Liver (tissue), 9 donors: ENCODE data around the gene VEGFA. TPM values are rescaled to one million over a fixed set of nuclear protein-coding genes. Genes with fewer than 3 reads are reported as not detected.
A peak's percentile ranks its signal among the peaks of the same experiment; 100 is the strongest.

ENCODE experiments used
- DNase-seq: peaks from one replicate; pipeline ENCODE4 v3.0.0-alpha.2; 2017; ENCODE audit warnings: low spot score
- H3K27ac ChIP-seq, 2 donors: one replicate each; pipeline ENCODE4 v1.7.0; 2013; ENCODE audit warnings: inconsistent platforms in 2 of 2, low read length in 2 of 2, control low read depth in 1 of 2, low read depth in 1 of 2, mild to moderate bottlenecking in 1 of 2
- H3K27me3 ChIP-seq, 4 donors: one replicate each; pipeline versions ENCODE4 v1.6.1 to v1.7.0; 2013; ENCODE audit warnings: low read length in 3 of 4, inconsistent platforms in 1 of 4, mild to moderate bottlenecking in 1 of 4, moderate library complexity in 1 of 4; ENCODE audit not compliant: control insufficient read depth in 4 of 4, insufficient read depth in 4 of 4
- H3K36me3 ChIP-seq, 4 donors: one replicate each; pipeline versions ENCODE4 v1.6.1 to v1.7.0; 2013; ENCODE audit warnings: low read length in 3 of 4, mild to moderate bottlenecking in 3 of 4, low read depth in 1 of 4, moderate library complexity in 1 of 4; ENCODE audit not compliant: control insufficient read depth in 4 of 4, insufficient read depth in 3 of 4
- H3K4me1 ChIP-seq, 4 donors: one replicate each; pipeline versions ENCODE4 v1.6.1 to v1.7.0; 2013; ENCODE audit warnings: low read length in 3 of 4, mild to moderate bottlenecking in 3 of 4, moderate library complexity in 1 of 4; ENCODE audit not compliant: control insufficient read depth in 4 of 4, insufficient read depth in 4 of 4
- H3K4me3 ChIP-seq, 3 donors: one replicate each; pipeline versions ENCODE4 v1.6.1 to v1.7.0; 2013; ENCODE audit warnings: low read length in 3 of 3, control low read depth in 1 of 3, low read depth in 1 of 3, mild to moderate bottlenecking in 1 of 3
- H3K9ac ChIP-seq, 2 donors: one replicate each; pipeline ENCODE4 v1.7.0; 2013; ENCODE audit warnings: low read length in 2 of 2, mild to moderate bottlenecking in 2 of 2, moderate library complexity in 2 of 2, control low read depth in 1 of 2, low read depth in 1 of 2
- H3K9me3 ChIP-seq, 4 donors: one replicate each; pipeline versions ENCODE4 v1.6.1 to v1.7.0; 2013; ENCODE audit warnings: low read length in 3 of 4; ENCODE audit not compliant: control insufficient read depth in 4 of 4
- ATF3 ChIP-seq: IDR thresholded peaks from 2 replicates; pipeline ENCODE4 v1.6.1; 2016; ENCODE audit warnings: antibody characterized with exemption
- EGR1 ChIP-seq, 2 donors: IDR thresholded peaks; 2 replicates each; pipeline ENCODE4 v1.6.1; 2016 to 2018; ENCODE audit warnings: antibody characterized with exemption in 2 of 2, low read depth in 2 of 2
- FOXA2 ChIP-seq: IDR thresholded peaks from 2 replicates; pipeline ENCODE4 v1.6.1; 2016; ENCODE audit warnings: antibody characterized with exemption
- GABPA ChIP-seq, 2 donors: IDR thresholded peaks in 1 of 2; conservative IDR thresholded peaks in 1 of 2; 2 replicates each; pipeline ENCODE4 v1.6.1; 2016; ENCODE audit warnings: antibody characterized with exemption in 2 of 2, mild to moderate bottlenecking in 1 of 2, moderate library complexity in 1 of 2
- HNF4A ChIP-seq, 2 donors: conservative IDR thresholded peaks; 2 replicates each; pipeline ENCODE4 v1.6.1; 2016; ENCODE audit warnings: antibody characterized with exemption in 2 of 2, mild to moderate bottlenecking in 2 of 2
- HNF4G ChIP-seq: IDR thresholded peaks from 2 replicates; pipeline ENCODE4 v1.6.1; 2016; ENCODE audit warnings: antibody characterized with exemption
- NR2F2 ChIP-seq: IDR thresholded peaks from 2 replicates; pipeline ENCODE4 v1.6.1; 2016; ENCODE audit warnings: antibody characterized with exemption
- RAD21 ChIP-seq, 2 donors: IDR thresholded peaks; 2 replicates each; pipeline ENCODE4 v1.6.1; 2016; ENCODE audit warnings: antibody characterized with exemption in 2 of 2, mild to moderate bottlenecking in 2 of 2
- RXRA ChIP-seq, 2 donors: IDR thresholded peaks; 2 replicates each; pipeline ENCODE4 v1.6.1; 2017 to 2018; ENCODE audit warnings: antibody characterized with exemption in 2 of 2, mild to moderate bottlenecking in 1 of 2
- TAF1 ChIP-seq: conservative IDR thresholded peaks from 2 replicates; pipeline ENCODE4 v1.6.1; 2016; ENCODE audit warnings: antibody characterized with exemption, mild to moderate bottlenecking
- YY1 ChIP-seq: IDR thresholded peaks from 2 replicates; pipeline ENCODE4 v1.6.1; 2016; ENCODE audit warnings: antibody characterized with exemption, mild to moderate bottlenecking
- WGBS: extraction: QIAGEN DNeasy Blood & Tissue Kit; methylation state at CpG from one replicate; pipeline ENCODE4 v1.1.7; 2013; 5-methylcytosine and 5-hydroxymethylcytosine counted together
- polyA plus RNA-seq, 2 donors: library from polyadenylated mRNA; stranded (reverse) in 1 of 2; unstranded in 1 of 2; fragments of 200-250 nt in 1 of 2; fragments of >200 nt in 1 of 2; fragmentation: Nextera tagmentation in 1 of 2; extraction: Ambion mirVana in 1 of 2; gene quantifications; one replicate each; pipeline versions ENCODE4 v1.2.1 to v1.2.3, GENCODE V29; 2013 to 2015
- total RNA-seq, 2 donors: library from RNA; depleted of rRNA; stranded (reverse); fragments of >200 nt; gene quantifications; one replicate each; pipeline ENCODE4 v1.2.3, GENCODE V29; 2014
- TF ChIP-seq, protein P1 (sequence below): fragments of 150-350 bp; IDR thresholded peaks from 2 replicates; pipeline ENCODE4 v1.5.1; 2017; ENCODE audit warnings: improper control_type of control experiment, low read depth, low read length; ENCODE audit not compliant: missing input control
- donor health status: healthy.
- donor health status: healthy.
- donor health status: healthy.
- donor health status: healthy.
- donor health status: healthy.

The VEGFA gene
- total and polyA plus RNA-seq, 4 donors: 14.7 to 160 (median 65.2) TPM

DNA sequence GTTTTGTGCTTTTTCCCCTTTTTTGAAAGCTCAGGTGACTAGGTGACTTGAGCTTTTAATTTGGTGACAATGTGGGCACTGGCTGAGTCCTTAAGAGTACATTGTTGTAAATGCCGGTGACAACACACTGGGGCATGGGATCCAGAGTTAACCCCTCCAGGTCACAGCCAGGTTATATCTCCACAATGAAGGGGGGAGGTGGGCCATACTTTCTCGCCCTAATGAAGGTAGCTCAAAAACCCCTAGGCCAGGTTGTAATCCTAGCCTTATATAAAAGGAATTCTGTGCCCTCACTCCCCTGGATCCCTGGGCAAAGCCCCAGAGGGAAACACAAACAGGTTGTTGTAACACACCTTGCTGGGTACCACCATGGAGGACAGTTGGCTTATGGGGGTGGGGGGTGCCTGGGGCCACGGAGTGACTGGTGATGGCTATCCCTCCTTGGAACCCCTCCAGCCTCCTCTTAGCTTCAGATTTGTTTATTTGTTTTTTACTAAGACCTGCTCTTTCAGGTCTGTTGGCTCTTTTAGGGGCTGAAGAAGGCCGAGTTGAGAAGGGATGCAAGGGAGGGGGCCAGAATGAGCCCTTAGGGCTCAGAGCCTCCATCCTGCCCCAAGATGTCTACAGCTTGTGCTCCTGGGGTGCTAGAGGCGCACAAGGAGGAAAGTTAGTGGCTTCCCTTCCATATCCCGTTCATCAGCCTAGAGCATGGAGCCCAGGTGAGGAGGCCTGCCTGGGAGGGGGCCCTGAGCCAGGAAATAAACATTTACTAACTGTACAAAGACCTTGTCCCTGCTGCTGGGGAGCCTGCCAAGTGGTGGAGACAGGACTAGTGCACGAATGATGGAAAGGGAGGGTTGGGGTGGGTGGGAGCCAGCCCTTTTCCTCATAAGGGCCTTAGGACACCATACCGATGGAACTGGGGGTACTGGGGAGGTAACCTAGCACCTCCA is 2.2 kb upstream of the VEGFA start:
- Histone ChIP-seq H3K27ac (peak overlapping the region; percentile 36), H3K4me1 (peaks cover 9 to 33% (median 27%) of the 10 kb centered on the region in 4 donors), H3K9me3 (no peaks in the 10 kb centered on the region), H3K9ac (no peak overlapping the region), H3K36me3 (no peaks in the 10 kb centered on the region), H3K27me3 (no peaks in the 10 kb centered on the region), H3K4me3 (no peak overlapping the region)
- TF ChIP-seq RXRA (IDR thresholded peaks at IDR 0.05) (peak in 1 of 2 donors; percentile 32), HNF4A (conservative IDR thresholded peaks at IDR 0.05) (peak in 1 of 2 donors; percentile 58), YY1 (no peak), RAD21 (IDR thresholded peaks at IDR 0.05) (peak; percentile 6 to 17)
- DNase-seq: no peak
- WGBS: 52% methylated on average over 8 of the region's 8 CpGs

DNA sequence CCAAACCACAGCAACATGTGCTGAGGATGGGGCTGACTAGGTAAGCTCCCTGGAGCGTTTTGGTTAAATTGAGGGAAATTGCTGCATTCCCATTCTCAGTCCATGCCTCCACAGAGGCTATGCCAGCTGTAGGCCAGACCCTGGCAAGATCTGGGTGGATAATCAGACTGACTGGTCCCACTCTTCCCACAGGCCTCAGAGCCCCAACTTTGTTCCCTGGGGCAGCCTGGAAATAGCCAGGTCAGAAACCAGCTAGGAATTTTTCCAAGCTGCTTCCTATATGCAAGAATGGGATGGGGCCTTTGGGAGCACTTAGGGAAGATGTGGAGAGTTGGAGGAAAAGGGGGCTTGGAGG is 1.5 kb upstream of the VEGFA start:
- Histone ChIP-seq H3K4me3 (no peak overlapping the region), H3K4me1 (peaks cover 9 to 38% (median 30%) of the 10 kb centered on the region in 4 donors), H3K27me3 (no peaks in the 10 kb centered on the region), H3K36me3 (no peaks in the 10 kb centered on the region), H3K9me3 (no peaks in the 10 kb centered on the region), H3K27ac (peak overlapping the region in 1 of 2 donors; percentile 32), H3K9ac (no peak overlapping the region)
- DNase-seq: no peak
- TF ChIP-seq FOXA2 (no peak), HNF4G (no peak), HNF4A (conservative IDR thresholded peaks at IDR 0.05) (no peak), RXRA (IDR thresholded peaks at IDR 0.05) (no peak)
- WGBS: 28% methylated on average over 1 of the region's 1 CpG

- Histone ChIP-seq H3K9ac (no peak overlapping the region), H3K4me3 (no peak overlapping the region), H3K9me3 (no peaks in the 10 kb centered on the region), H3K4me1 (peaks cover 9 to 44% (median 34%) of the 10 kb centered on the region in 4 donors), H3K27me3 (no peaks in the 10 kb centered on the region), H3K36me3 (no peaks in the 10 kb centered on the region), H3K27ac (peak overlapping the region; percentile 96)
- no peak for TF ChIP-seq RAD21 (IDR thresholded peaks at IDR 0.05)
- TF ChIP-seq ATF3: no peak
- TF ChIP-seq, protein P1, sequence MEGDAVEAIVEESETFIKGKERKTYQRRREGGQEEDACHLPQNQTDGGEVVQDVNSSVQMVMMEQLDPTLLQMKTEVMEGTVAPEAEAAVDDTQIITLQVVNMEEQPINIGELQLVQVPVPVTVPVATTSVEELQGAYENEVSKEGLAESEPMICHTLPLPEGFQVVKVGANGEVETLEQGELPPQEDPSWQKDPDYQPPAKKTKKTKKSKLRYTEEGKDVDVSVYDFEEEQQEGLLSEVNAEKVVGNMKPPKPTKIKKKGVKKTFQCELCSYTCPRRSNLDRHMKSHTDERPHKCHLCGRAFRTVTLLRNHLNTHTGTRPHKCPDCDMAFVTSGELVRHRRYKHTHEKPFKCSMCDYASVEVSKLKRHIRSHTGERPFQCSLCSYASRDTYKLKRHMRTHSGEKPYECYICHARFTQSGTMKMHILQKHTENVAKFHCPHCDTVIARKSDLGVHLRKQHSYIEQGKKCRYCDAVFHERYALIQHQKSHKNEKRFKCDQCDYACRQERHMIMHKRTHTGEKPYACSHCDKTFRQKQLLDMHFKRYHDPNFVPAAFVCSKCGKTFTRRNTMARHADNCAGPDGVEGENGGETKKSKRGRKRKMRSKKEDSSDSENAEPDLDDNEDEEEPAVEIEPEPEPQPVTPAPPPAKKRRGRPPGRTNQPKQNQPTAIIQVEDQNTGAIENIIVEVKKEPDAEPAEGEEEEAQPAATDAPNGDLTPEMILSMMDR: no peak
- no peak for TF ChIP-seq EGR1 (IDR thresholded peaks at IDR 0.05; ENCODE audit: low read depth in 2 of 2)
- no peak for TF ChIP-seq HNF4G
- no peak for TF ChIP-seq NR2F2
- TF ChIP-seq GABPA (IDR thresholded peaks at IDR 0.05 in 1 of 2, conservative IDR thresholded peaks at IDR 0.05 in 1 of 2): no peak
- TF ChIP-seq TAF1: no peak
- no peak for TF ChIP-seq FOXA2
- no peak for DNase-seq
- 55% methylated on average over 8 of the region's 8 CpGs for WGBS
These were observed 957 bp upstream of the VEGFA start for GRCh38 chr6:43768983-43769525.
